HG03280 (cell line): ENCODE measurements around the gene ENDOD1.
"Not testable (repeated sequence)": the region's sequence is repeated elsewhere in the genome, so short reads cannot be mapped to it uniquely, and the experiment has no call there.

ENCODE experiments used
- ATAC-seq: cut with Tn5 transposase; IDR thresholded peaks from one replicate; pipeline ENCODE4 v1.9.1; 2021; ENCODE audit warnings: mild to moderate bottlenecking, moderate library complexity; ENCODE audit not compliant: unreplicated experiment

Gene ENDOD1, protein sequence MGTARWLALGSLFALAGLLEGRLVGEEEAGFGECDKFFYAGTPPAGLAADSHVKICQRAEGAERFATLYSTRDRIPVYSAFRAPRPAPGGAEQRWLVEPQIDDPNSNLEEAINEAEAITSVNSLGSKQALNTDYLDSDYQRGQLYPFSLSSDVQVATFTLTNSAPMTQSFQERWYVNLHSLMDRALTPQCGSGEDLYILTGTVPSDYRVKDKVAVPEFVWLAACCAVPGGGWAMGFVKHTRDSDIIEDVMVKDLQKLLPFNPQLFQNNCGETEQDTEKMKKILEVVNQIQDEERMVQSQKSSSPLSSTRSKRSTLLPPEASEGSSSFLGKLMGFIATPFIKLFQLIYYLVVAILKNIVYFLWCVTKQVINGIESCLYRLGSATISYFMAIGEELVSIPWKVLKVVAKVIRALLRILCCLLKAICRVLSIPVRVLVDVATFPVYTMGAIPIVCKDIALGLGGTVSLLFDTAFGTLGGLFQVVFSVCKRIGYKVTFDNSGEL

DNA sequence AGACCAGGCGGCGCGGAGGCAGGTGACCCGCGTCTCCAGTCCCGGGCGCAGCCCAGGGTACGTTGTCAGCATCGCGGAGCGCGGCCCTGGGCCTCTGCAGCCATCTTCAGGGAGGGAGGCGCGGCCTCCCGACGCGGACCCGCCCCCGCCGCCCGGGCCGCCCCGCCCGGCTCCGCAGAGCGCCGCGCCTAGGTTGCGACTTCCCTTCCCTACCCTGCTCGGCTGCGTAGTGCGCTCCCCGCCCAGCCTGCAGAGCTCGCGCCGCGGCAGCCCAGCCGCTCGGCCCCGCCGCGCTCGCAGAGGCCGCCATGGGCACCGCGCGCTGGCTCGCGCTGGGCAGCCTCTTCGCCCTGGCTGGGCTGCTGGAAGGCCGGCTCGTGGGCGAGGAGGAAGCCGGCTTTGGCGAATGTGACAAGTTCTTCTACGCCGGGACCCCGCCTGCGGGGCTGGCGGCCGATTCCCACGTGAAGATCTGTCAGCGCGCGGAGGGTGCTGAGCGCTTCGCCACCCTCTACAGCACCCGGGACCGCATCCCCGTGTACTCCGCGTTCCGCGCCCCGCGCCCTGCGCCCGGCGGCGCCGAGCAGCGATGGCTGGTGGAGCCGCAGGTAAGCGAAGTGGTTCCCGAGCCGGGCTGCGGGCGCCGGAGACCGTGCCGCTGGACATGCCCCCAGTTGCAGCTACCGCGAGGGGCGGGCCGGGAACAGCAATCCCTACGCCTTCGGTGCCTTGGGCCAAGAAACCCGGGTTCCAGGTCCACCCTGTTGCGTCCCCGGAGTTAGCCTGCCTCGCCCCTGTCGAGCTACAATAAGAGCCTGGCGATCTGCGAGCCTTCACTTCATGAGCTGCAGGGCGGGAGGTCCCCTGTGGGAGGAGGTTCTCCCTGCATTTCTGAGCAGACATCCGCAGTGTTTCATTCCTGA lies at the start of gene ENDOD1:
ENDOD1 (plus strand) TSS at position 227 of the 923 bp plus-strand sequence; CDS start at position 309, 82 bp downstream.
- ATAC-seq = peak; percentile 93

DNA sequence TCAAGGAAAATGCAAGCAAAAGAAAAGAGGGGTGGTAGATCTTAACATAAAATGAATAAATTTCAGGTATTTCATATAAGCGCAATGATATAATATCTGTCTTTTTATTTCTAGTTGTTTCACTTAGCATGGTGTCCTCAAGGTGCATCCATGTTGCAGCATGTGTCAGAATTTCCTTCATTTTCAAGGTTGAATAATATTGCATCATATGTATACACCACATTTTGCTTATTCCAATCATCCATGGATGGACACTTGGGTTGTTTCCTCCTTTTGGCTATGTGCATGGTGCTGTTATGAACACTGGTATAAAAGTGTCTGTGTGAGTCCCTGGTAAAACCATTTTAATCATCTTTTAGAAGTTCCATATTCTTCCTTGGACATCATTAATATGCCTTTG lies 47.4 kb upstream of the ENDOD1 start:
- ATAC-seq = no peak

DNA sequence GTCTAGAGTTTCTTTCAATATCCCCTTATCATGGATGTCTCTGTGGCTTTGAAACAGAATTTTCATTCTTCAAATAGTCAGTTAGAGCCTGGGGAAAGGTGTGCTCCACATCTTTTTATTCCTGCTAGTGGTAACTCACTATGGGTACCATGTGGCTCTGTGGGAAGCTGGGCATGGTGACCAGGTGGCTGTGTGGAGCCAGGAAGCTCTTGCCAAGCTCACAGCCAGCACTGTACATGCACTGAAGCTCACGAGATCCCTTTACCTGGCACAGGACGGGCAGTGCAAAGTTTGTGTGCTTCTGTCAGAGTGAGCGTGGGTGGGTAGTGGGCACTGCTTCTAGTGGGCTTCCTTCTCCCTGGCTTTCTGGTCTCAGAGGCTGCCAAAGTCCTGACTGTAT lies 46.7 kb upstream of the ENDOD1 start:
- ATAC-seq = no peak

DNA sequence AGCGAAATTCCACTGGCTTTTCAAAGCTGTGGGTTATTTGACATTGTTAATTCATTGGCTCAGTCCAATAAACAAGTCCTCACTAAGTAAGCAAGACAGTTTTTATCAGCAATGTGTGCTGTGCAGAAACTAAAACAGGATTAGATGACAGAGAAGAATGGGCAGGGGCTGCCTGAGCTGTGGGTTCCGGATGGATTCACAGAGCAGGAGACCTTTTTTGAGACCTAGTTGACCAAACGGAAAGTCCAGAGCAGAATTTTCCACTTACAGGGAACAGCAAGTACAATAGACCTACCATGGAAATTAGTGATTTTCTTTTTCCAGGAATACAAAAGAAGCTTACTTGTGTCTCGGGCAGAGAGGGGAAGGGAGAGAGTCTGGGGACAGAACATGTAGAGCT lies 45.6 kb upstream of the ENDOD1 start:
- no peak for ATAC-seq

DNA sequence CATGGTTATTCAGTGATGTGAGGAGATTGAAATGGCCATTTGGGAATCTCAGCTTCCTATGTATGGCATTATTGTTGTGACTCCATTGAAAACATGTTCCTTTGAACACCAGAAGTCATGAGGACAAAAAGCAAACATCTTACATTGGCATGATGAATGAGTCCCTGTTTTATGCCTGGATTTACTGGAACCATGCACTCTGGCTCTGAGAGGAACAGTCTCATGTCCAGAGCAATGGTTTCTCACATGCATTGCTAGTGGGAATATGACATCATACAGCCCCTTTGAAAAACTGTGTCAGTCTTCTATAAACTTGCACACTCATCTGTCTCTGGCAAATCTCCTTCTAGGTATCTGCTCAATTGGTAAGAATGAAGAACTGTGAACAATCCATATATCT lies 43.8 kb upstream of the ENDOD1 start:
- ATAC-seq = no peak

DNA sequence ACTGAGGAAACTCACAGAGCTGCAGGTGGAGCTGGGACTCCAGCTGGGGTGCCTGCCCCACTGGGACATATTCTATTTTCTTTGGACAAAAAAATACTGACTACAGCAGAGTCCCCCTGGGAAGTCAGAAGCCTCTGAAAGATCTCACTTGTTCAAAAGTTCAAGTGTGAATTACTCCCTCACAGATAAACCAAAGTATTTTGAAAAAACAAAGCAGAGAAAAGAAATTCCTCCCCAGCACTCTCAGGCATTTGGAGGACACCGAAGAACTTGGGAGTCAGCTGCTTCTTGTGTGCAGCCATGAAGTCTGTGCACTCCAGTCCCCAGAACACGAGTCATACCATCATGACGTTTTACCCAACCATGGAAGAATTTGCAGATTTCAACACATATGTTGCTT lies 40.5 kb upstream of the ENDOD1 start, which contains the start of gene KDM4F:
KDM4F (plus strand) TSS at position 301 of the 400 bp plus-strand sequence.
- ATAC-seq = not testable (repeated sequence)

DNA sequence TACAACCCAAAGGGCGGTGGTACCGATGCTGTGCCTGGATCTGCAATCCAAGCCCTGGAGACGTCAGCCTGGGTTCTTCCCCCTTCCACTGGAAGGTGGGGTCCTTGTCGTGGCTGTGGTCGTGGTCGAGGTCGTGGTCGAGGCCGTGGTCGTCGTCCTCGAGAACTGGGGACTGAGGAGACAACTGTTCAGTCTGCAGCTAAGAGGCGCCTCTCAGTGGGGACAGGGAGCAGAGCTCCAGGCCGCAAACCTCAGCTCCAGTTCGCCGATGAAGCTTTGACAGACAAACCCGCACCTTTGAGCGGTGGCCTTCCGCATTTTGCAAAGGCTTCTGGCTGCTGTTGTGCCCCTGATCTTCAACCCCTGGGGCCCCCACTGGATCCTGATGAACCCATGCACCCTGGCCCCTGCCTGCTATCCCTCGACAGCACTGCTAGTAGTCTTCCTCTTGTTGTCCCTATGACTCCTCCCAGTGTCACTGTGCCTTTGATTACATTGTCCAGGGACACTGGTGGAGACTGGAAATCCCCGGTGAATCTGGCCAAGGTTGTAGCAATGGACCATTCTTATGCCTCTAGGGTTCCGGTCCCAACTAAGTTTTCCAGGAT lies 38.9 kb upstream of the ENDOD1 start:
- ATAC-seq = no peak

DNA sequence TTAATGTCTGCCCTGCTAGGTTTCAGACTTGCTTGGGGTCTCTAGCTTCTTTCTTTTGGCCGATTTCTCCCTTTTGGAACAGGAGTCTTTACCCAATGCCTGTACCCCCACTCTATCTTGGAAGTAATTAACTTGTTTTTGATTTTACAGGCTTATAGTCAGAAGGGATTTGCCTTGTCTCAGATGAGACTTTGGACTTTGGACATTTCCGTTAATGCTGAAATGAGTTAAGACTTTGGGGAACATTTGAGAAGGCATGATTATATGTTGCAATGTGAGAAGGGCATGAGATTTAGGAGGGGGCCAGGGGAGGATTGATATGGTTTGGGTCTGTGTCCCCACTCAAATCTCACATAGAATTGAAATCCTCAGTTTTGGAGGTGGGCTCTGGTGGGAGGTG lies 35.3 kb upstream of the ENDOD1 start:
- no peak for ATAC-seq

DNA sequence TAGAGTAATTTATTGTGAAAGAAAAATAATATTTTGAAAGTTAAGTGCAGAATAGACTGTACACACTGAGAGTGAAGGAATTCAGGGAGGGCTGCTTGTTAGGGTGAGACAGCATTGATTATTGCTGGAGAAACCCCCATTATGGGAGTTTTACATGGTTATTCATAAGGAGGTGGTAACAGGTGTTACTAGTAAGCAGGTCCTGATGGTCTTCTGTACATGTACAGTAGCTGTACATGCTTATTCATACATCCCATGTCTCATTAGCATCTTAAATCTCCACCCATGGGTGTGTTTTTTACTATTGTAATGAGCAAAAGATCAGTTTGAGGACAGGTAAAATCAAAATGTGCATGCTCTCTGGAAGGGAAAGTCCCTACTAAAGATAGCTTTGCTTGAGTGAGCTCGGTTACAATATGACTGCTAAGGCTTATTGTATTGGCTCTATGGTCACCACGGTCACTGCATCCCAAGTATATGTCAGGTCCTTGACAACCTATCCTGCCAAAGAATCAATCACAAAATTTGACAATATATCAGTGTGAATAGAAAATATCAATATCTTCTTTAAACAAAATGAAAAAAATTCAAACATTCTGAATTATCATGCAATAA lies 34.3 kb upstream of the ENDOD1 start:
- ATAC-seq = peak; percentile 89

DNA sequence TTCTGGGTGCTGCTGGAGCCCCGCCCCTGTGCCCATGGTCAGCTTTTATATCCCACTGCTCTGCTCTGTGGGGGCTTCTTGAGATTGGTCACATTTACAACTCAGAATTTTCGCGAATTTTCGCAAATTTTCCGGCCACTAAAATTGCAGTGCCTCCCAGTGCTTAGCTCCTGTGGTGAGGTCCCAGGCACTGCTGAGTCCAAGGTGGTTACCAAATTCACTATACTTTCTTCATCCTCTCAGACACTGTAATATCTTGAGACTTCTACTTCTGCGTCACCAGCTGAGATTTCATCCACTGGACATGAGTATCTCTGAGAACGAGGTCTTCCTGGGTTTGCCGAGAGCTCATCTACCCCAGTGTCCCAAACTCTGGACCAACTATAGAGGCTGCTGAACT lies 31.7 kb upstream of the ENDOD1 start:
- ATAC-seq = no peak

DNA sequence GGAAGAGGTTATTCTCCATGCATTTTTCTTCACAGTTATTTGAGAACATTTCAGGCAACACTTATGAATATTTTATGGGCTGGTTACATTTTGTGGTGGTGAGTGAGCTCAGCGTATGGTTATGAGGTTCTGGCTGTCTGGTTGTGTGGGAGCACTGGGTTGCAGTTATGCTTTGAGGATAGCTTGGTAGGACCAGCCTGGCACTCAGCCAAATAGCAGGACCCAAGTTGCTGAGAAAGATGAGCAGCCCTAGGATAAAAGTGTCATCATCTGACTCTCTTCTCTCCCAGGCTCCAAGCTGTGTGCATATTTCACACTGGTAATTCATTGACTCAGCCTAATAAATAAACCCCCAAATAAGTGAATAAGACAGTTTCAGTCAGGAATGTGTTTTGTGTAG lies 31.0 kb upstream of the ENDOD1 start:
- ATAC-seq = no peak

DNA sequence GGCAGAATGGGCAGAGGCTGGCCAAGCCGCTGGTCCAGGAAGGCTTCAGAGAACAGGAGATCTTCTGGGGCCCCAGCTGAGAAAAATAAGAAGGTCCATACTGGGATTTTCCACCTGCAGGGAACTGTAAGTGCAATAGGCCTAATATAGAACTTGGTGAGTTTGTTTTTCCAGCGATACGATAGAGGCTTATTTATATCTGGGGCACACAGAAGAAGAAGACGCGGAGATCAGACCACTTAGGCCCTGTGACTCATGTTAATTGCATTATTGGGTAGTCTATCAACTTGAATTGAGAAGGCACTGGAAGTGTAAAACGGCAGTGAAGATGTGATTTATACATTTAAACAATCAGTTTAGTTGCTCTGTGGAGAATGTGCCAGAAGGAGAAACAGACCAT lies 30.6 kb upstream of the ENDOD1 start:
- ATAC-seq = no peak

DNA sequence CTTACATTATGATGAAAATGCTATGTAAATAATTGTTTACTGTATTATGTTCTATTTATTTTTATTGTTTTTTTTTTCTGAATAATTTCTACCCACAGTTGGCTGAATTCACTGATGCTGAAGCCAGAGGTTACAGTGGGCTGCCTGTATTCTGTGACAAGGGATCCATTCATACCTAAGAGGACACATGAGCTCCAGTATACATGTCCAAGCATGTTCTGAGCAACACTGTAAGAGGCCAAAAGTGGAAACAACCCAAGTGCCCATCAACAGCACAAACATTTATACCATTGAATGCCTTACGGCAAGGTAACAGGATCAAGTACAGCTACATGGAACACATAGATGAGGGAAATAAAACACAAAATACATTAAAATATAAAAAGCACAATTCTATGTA lies 24.3 kb upstream of the ENDOD1 start:
- no peak for ATAC-seq

DNA sequence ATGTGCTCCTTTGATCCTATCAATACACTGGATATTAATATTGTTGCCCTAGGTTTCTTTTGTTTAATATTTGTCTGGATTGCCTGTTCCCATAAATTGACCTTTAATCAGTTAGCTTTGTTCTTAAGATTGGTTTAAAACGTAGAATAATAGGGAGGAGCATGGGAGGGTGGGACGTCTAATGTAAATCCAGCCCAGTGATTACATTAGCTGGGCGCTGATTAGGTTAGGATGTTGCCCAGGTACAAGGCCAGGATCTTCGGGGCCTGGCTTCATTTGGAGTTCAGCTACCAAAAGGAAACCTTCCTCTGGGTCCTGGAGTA lies 23.0 kb upstream of the ENDOD1 start, which contains the start of gene SRSF8:
SRSF8 (plus strand) TSS at position 204 of the 323 bp plus-strand sequence. CDS start 308 bp downstream, outside the sequence.
- ATAC-seq = peak; percentile 36

DNA sequence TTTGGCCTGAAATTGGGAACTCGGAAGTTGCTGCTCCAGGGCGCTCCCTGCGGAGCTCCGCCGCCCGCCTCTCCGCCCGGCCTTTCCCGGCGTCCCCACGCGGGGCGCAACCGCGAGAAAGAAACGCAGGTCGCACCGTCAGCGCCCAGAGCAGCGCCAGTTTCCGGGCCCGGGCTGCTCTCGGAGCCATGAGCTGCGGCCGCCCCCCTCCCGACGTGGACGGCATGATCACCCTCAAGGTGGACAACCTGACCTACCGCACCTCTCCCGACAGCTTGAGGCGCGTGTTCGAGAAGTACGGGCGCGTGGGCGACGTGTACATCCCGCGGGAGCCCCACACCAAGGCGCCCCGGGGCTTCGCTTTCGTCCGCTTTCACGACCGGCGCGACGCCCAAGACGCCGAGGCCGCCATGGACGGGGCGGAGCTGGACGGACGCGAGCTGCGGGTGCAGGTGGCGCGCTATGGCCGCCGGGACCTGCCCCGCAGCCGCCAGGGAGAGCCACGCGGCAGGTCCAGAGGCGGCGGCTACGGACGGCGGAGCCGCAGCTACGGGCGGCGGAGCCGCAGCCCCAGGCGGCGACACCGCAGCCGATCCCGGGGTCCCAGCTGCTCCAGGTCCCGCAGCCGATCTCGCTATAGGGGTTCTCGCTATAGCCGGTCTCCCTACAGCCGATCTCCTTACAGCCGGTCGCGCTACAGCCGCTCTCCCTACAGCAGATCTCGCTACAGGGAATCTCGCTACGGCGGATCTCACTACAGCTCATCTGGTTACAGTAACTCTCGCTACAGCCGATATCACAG lies 22.4 kb upstream of the ENDOD1 start:
- peak; percentile 63 for ATAC-seq

DNA sequence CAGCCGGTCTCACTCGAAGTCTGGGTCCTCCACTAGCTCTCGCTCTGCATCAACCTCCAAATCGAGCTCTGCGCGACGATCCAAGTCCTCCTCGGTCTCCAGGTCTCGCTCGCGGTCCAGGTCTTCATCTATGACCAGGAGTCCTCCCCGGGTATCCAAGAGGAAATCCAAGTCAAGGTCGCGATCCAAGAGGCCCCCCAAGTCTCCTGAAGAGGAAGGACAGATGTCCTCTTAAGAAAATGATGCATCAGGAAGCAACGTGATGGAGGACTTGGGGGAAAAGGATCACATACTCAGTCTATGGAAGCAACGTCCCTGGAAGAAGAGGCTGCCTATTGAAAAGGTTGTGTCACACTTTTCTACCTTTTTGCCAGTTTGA lies 21.8 kb upstream of the ENDOD1 start:
- ATAC-seq = no peak

DNA sequence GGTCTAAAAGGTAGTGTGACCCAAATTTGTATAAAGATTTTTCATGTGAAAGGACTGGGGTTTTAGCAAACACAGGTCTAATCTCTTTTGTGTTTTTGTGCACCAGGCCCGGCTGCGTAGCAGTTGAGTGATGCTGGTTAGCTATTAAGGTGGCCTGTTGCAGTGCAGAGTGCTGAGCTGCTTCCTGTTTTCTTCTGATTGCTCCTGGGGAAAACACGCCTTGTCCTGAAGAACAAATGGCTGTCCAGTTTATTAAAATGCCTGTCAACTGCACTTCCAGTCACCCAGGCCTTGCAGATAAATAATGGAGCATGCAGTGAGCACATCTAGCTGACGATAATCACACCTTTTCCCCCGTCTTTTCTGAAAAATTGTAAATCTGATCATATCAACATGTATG lies 21.1 kb upstream of the ENDOD1 start:
- peak; percentile 65 for ATAC-seq

DNA sequence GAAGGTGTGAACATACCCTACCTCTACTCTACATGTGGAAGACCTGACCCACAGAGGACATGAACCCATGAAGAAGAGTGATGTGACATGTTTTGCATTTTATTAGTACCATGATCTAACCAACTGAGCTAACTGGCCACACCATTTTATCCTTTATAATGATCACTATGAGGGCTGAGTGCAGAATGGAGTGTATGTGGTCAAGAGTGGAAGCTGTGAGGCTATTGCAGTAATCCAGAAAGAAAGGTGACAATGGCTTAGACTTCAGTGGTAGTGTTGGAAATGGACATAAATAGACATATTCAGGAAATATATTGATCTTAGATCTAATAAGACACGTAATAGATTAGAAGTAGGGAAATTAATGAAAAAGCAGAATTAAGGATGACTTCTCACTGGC lies 19.2 kb upstream of the ENDOD1 start:
- ATAC-seq = no peak

DNA sequence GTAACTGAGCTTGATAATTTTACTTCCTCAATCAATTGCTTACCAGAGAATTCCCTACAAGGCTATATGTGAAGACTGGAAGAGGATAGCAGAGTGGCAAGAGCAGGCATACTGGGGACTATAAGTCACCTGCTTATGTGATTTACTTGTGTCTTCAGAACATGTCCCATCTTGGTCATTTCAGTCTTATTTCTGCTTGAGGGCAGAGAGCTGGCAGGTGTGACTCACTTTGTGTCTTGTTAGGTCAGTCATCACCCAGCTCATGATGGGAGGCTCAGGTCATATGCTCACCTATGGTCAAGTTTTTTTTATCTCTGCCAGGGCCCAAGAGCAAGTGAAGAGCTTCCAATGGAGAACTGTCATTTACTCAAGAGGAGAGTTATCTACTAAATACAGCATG lies 16.7 kb upstream of the ENDOD1 start:
- ATAC-seq = no peak
